D341Med (cell line): ENCODE results near the gene SOBP.

ENCODE experiments used
- DNase-seq: peaks from one replicate; pipeline ENCODE4 v3.0.0; 2012; ENCODE audit warnings: low spot score

SOBP gene

GRCh38 chr6:107689951-107690642 is 200.2 kb downstream of the SOBP start:
- DNase-seq: no peak

- no peak for DNase-seq
Observed at GRCh38 chr6:107690643-107691061, 200.7 kb downstream of the SOBP start.

DNA sequence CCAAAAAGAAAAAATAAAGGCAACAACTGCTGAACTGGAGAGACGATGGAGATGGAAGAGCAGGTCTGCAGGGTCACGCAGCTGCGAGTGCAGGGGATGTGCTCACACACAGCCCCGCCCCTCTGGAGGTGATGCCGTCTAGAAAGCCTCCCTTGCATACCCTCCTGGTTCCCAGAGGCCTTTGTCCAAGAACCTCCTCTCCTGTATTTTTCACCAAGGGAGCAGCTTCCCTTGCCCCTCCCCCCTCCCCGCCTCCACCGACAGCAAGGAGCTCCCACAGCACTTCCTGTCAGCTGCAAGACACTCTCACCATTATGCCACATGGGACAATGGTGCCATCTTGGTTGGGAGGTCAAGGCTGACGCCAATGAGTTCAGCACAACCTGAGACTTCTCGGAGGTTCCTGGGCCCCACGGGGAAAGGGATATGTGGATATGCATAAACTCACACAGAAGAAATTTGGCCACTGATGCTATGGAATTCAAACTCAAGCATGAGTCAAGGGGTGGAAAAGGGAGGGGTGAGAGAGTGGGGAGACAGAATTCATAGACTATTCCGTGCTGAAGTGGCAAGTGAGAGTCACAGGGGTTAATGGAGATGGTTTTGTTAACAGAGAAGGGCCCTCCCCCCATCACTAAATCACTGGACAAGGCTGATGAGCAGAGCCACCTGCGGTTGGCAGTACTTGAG is 201.3 kb downstream of the SOBP start:
- no peak for DNase-seq

DNA sequence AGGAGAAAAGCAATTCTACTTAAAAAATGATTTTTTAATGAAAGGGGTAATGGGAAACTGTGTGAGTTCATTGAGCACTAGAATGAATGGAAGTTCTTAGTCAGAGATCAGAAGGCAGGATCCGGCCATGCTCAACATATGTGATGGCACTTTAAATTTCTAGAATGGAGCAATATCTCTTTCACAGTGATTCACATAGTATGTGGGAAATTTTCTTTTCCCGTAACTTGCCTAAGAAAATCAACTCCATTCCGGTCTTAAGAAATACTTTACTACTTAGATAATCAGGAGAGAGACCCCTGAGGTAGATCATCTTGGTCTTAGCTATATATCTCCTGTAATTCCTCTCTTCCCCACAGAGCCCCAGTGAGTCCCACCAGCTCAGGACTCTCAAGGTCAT is 202.4 kb downstream of the SOBP start:
- DNase-seq: no peak

DNA sequence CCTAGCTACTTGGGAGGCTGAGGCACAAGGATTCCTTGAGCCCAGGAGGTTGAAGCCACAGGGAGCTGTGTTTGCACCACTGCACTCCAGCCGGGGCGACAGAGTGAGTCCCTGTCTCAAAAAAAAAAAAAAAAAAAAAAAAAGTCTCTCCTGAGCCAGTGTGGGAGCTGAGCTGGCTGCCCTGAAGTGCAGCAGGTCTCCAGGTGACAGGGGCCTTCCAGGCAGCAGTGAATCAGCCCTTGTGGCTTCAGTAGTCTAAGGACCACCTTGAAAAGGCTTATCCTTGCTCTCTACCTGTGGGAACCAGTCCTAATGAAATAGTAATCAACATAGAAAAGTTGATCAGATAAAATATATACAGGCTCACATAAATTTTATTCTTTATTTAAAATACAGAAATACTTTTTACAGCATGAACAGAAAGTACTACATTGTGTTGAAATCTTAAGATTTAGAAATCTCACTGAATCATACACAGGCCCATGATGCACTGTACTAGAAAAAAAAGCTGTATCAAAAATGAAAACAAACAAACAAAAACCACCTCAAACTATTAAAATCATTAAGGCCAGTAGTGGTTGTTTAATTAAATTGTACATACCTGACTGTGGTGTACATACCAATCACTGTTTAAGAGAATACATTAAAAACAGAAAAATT is 205.3 kb downstream of the SOBP start:
- no peak for DNase-seq

GRCh38 chr6:107697682-107698081 is 207.8 kb downstream of the SOBP start:
- DNase-seq: no peak

DNA sequence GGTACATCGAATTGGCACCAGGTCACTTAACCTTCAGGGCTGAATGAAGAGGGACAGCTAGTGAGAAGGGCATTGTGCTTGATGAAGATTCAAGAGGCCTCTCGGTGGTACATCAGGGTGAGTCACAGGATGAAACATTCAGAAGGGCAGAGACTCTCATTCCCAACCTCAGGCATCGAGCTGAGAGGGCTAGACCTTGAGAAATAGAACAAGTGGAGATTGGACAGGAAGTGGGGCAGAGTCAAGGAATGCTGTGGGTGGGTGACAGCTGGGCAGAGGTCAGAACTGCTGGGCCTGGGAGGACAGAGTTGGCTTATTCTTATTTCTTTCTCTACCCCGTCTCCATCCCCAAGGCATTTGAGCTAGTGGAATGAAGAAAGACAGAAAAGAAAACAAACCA is 208.2 kb downstream of the SOBP start:
- no peak for DNase-seq

DNA sequence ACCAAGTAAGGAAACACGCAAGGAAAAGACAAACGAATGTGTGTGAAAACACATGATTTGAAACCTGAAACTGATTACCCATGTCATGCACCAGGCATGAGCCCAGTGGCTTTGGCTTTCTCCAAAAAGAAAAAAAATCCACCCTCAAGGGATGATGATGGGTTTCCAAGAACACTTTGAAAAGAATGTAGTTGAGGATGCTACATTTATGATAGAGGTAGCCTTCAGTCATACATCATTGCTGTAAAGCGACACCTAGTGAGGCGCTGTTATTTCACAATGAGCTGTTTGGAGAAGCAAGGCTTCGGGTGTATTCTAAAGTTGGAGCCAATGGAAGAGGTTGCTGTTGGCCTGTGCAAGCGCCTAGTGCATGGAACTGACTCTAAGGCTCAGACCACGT is 209.3 kb downstream of the SOBP start:
- no peak for DNase-seq

DNA sequence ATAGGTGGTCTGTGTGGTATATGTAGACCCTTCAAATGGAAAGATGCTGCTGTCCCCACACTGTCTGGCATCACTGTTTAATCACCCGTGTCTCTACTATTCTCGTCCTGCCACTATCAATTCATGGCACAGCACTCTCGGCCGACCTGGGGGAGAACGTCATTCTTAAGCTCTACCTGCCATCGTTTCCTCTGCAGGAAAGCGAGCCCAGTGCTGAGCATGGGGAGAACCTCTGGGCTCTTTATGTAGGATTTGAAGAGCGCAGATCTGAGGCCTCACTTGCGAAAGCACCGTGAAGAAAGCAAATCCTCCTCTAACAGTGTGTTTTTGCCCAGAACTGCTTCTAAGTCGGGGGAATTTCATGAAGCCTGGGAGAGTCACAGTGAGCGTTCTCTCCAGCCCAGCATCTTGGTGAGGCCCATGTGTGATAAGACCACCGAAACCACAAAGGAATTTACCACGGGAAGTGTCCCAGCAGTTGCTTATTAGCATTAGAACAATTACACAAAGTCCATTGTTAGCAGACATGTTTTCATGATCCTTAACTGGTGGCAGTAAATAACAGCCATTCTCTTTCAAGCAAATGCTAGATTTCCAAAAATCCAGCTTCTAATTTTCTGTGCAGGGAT is 209.9 kb downstream of the SOBP start:
- DNase-seq: no peak

DNA sequence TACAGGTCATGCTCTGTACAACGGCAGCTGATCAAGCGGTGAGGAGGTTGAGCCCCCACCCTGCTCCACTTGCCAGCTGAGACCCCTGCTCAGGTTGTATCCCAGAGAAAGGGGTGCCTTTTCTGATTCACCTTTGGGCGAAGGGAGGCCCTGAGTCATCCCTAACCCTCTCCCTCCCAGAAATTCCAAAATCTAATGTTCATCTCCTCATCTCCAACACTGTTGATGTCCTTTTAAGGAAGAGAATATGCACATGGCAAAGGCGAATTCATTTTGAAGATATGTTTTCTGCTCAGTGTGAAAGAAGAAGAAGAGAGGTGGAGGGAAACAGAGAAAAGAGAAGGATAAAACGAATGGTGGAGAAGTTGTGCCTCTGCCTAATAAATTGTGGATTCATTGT is 213.7 kb downstream of the SOBP start:
- no peak for DNase-seq

DNA sequence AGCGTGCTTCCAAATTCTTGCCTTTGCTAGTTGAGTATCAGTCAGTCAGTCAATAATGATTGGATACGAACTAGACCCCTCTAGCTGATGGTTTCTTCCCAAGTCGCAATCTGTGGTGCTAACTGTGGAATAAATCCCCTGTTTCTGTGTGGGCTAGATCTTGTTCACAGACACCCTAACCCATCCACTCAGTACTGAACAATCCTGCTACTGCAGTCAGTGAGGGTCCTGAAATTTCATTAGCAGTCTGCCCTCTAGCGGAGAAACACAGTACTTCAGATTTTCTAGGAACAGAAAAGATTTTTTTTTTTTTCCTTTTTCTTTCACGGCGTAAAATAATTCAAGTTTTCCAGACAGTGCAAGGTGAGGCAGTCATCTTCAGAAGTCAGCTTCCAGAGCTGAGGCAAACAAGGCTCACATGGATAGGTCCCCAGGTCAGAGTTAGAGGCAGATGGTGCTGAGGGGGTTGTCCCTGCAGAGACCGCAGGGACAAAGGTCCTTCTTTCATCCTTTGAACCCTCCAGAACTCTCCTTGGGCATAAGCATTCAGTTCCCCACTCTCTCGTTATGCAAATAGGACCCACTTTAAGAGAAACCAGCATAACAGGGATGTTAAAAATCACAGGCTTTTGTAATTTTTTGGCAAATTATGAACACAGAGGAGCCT is 214.6 kb downstream of the SOBP start:
- DNase-seq: peak; percentile 47

GRCh38 chr6:107706516-107707115 is 216.7 kb downstream of the SOBP start:
- peak; percentile 87 for DNase-seq

DNA sequence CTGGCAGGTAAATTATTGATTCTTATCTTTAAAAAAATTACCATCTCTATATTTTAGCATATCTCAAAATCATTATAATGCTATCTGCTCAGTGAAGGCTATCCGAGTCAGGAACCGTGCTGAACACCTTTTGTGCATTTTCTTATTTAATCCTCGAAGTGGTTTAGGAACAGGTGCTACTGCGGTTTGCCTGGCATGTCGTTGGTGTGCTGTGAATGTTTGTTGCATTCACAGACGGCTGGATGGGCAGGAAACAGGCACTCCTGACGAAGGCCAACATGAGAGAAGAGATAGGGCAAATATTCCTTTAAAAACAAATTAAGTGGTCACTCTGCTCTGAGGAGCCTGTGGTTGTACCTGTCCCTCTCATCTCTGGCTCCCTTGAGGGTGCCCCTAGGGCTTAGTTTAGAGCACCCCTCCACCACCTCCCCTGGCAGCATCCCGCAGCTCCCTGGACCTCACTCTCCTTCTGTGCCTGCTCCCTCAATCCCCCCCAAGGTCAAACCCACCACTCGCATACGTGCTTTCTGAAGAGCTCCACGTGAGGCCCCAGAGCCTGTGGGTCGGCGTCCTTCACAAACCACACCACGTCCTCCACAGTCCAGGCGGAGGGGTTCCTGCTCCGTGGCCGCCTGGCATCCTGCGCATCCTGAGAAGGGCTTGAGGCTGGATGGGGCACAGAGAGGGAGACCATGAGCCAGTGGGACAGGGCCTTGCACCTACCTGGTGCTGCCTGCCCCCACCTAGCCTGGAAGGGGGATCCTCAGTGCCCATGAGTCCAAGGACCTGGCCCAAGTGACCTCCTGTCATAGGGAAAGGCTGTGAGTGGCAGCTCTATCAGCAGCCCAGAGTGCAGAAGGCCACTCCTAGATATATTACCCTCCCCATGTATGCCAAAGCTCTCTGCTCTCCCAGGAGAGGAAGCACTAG is 217.7 kb downstream of the SOBP start:
- no peak for DNase-seq

GRCh38 chr6:107708435-107708834 is 218.5 kb downstream of the SOBP start:
- no peak for DNase-seq

DNA sequence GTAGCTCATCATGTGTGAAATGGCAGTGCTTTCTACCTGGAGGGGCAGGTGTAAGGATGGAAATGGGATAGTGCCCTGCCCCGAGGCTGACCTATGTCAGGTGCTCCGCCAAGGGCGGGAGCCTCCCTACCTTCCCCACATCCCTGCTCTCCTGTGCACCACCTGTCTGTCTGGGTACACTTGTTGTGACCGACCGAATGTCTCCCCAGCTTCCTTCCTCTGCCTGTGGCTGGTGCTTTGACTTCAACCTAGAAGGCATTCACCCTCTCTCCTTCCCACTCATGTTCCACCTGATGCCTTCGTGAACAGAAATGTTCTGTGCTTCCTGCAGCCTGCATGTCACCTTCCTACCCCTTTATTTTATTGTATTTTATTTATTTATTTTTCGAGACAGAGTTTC is 219.4 kb downstream of the SOBP start:
- no peak for DNase-seq
